IMR-90 (cell line): ENCODE measurements around the gene ALDH1A2. TPM values are rescaled to one million over a fixed set of nuclear protein-coding genes. Genes with fewer than 3 reads are reported as not detected.

Experiments
- ATAC-seq: fragments of 200-7000 bp; cut with Tn5 transposase; 2 replicates; pipeline ENCODE4 v1.9.1; 2020; ENCODE audit warnings: low read depth, mild to moderate bottlenecking, moderate library complexity
- BruUV-seq: library from RNA; stranded (reverse); fragments of 400-500 nt; replicated peaks from 2 replicates; lab custom pipeline; 2021; lab: Mats Ljungman, UMichigan
- CTCF ChIA-PET: fragments of 300-600 bp; formaldehyde crosslinking; extraction: SDS; loops from one replicate; lab custom pipeline; 2021; ENCODE audit warnings: antibody characterized with exemption; lab: Yijun Ruan, JAX
- POLR2A ChIA-PET: fragments of 300-600 bp; sonication (Branson Sonifier 250); formaldehyde crosslinking; loops from one replicate; lab custom pipeline; 2022; ENCODE audit warnings: antibody characterized with exemption; ENCODE audit not compliant: unreplicated experiment; lab: Charles Lee
- DNase-seq: peaks from one replicate; pipeline ENCODE4 v3.0.0; 2013
- H2AFZ ChIP-seq: replicated peaks from 2 replicates; pipeline ENCODE3; 2013; ENCODE audit warnings: low read length, mild to moderate bottlenecking; ENCODE audit not compliant: poor library complexity
- H2AK5ac ChIP-seq: 2 replicates; pipeline ENCODE4 v1.6.1; 2013; ENCODE audit warnings: low read depth, low read length, inconsistent platforms
- H2AK9ac ChIP-seq: replicated peaks from 2 replicates; pipeline ENCODE3; 2013; ENCODE audit warnings: mild to moderate bottlenecking, low read depth, low read length, moderate library complexity; ENCODE audit not compliant: poor library complexity
- H2BK120ac ChIP-seq: 2 replicates; pipeline ENCODE4 v1.6.1; 2013; ENCODE audit warnings: low read depth, low read length, inconsistent platforms
- H2BK15ac ChIP-seq: 3 replicates; pipeline ENCODE4 v1.6.1; 2013; ENCODE audit warnings: low read depth, low read length, inconsistent platforms
- H2BK20ac ChIP-seq: 2 replicates; pipeline ENCODE4 v1.6.1; 2013; ENCODE audit warnings: low read depth, mild to moderate bottlenecking, inconsistent platforms, low read length, moderate library complexity
- H2BK5ac ChIP-seq: 2 replicates; pipeline ENCODE4 v1.6.1; 2013; ENCODE audit warnings: mild to moderate bottlenecking, low read depth, low read length, inconsistent platforms; ENCODE audit not compliant: poor library complexity, severe bottlenecking
- H3K14ac ChIP-seq: replicated peaks from 2 replicates; pipeline ENCODE4 v1.6.1; 2013; ENCODE audit warnings: low read depth, low read length, inconsistent platforms
- H3K18ac ChIP-seq: 2 replicates; pipeline ENCODE4 v1.6.1; 2013; ENCODE audit warnings: low read depth, low read length, control low read depth
- H3K23ac ChIP-seq: 2 replicates; pipeline ENCODE4 v1.6.1; 2013; ENCODE audit warnings: low read depth, low read length, inconsistent platforms
- H3K27ac ChIP-seq: 2 replicates; pipeline ENCODE4 v1.5.1; 2013; ENCODE audit warnings: mild to moderate bottlenecking, control low read depth, low read length; ENCODE audit not compliant: insufficient read depth
- H3K27me3 ChIP-seq: 2 replicates; pipeline ENCODE4 v1.6.1; 2013; ENCODE audit warnings: low read length; ENCODE audit not compliant: control insufficient read depth, insufficient read depth
- H3K36me3 ChIP-seq: 2 replicates; pipeline ENCODE4 v1.6.1; 2013; ENCODE audit warnings: low read length, mixed read lengths; ENCODE audit not compliant: control insufficient read depth, insufficient read depth
- H3K4ac ChIP-seq: 2 replicates; pipeline ENCODE4 v1.6.1; 2013; ENCODE audit warnings: low read depth, low read length, inconsistent platforms
- H3K4me1 ChIP-seq: 2 replicates; pipeline ENCODE4 v1.6.1; 2013; ENCODE audit warnings: low read length, mixed read lengths; ENCODE audit not compliant: control insufficient read depth, insufficient read depth
- H3K4me2 ChIP-seq: 2 replicates; pipeline ENCODE4 v1.6.1; 2013; ENCODE audit warnings: low read depth, mild to moderate bottlenecking, control low read depth, low read length, moderate library complexity
- H3K4me3 ChIP-seq: 2 replicates; pipeline ENCODE4 v1.5.1; 2013; ENCODE audit warnings: low read depth, mild to moderate bottlenecking, control low read depth, low read length, moderate library complexity; ENCODE audit not compliant: insufficient read depth
- H3K56ac ChIP-seq: 2 replicates; pipeline ENCODE4 v1.6.1; 2013; ENCODE audit warnings: low read length, inconsistent platforms; ENCODE audit not compliant: insufficient read depth; ENCODE audit errors: extremely low read depth
- H3K79me1 ChIP-seq, 2 experiments: 2 replicates each; pipeline ENCODE4 v1.6.1; 2013; ENCODE audit warnings: low read length in 2 of 2, inconsistent platforms in 1 of 2, low read depth in 1 of 2
- H3K9ac ChIP-seq: 2 replicates; pipeline ENCODE4 v1.6.1; 2013; ENCODE audit warnings: low read depth, low read length, control low read depth
- H3K9me1 ChIP-seq: 2 replicates; pipeline ENCODE4 v1.6.1; 2013; ENCODE audit warnings: low read length, inconsistent platforms; ENCODE audit not compliant: insufficient read depth
- H3K9me3 ChIP-seq: 2 replicates; pipeline ENCODE4 v1.6.1; 2013; ENCODE audit warnings: low read length; ENCODE audit not compliant: control insufficient read depth, insufficient read depth
- H4K20me1 ChIP-seq: 2 replicates; pipeline ENCODE4 v1.6.1; 2013; ENCODE audit warnings: low read length, inconsistent platforms; ENCODE audit not compliant: insufficient read depth
- H4K5ac ChIP-seq: 2 replicates; pipeline ENCODE4 v1.6.1; 2013; ENCODE audit warnings: mild to moderate bottlenecking, low read depth, low read length, control low read depth
- H4K8ac ChIP-seq, 2 experiments: 2 replicates each; pipeline ENCODE4 v1.6.1; 2013; ENCODE audit warnings: low read depth in 2 of 2, low read length in 2 of 2, control low read depth in 1 of 2, inconsistent platforms in 1 of 2
- H4K91ac ChIP-seq: 2 replicates; pipeline ENCODE4 v1.6.1; 2013; ENCODE audit warnings: low read depth, low read length, inconsistent platforms; ENCODE audit not compliant: insufficient read depth
- CEBPB ChIP-seq: IDR thresholded peaks from 2 replicates; pipeline ENCODE4 v1.6.1; 2012; ENCODE audit warnings: low read depth, low read length, improper control_type of control experiment
- CHD1 ChIP-seq: IDR thresholded peaks from 2 replicates; pipeline ENCODE4 v1.6.1; 2012; ENCODE audit warnings: low read depth, low read length, improper control_type of control experiment
- CTCF ChIP-seq: conservative IDR thresholded peaks from 2 replicates; pipeline ENCODE4 v1.5.1; 2012; ENCODE audit warnings: mild to moderate bottlenecking, low read depth, low read length, improper control_type of control experiment
- POLR2A ChIP-seq: IDR thresholded peaks from 2 replicates; pipeline ENCODE4 v1.6.1; 2012; ENCODE audit warnings: mild to moderate bottlenecking, low read depth, low read length
- RAD21 ChIP-seq: IDR thresholded peaks from 2 replicates; pipeline ENCODE4 v1.6.1; 2012; ENCODE audit warnings: low read length, improper control_type of control experiment
- SMC3 ChIP-seq: fragments of 150-350 bp; IDR thresholded peaks from 2 replicates; pipeline ENCODE4 v1.6.1; 2016; ENCODE audit warnings: low read depth, mild to moderate bottlenecking, antibody characterized with exemption, low read length, moderate library complexity
- WGBS, 2 experiments: methylation state at CpG; one replicate each; pipeline versions ENCODE4 v1.1.5 to v1.1.7; 2013; ENCODE audit warnings: missing lambda C conversion rate in 2 of 2; ENCODE audit not compliant: insufficient read length in 1 of 2; ENCODE audit errors: extremely low coverage in 2 of 2; 5-methylcytosine and 5-hydroxymethylcytosine counted together
- dilution Hi-C: fragments of 300-500 bp; cut with HindIII; formaldehyde crosslinking; loops from one replicate; pipeline ENCODE4 v1.14.3; 2018; ENCODE audit warnings: low sequenced_read_pairs; ENCODE audit not compliant: unreplicated experiment
- in situ Hi-C: fragments of 300-500 bp; cut with MboI; formaldehyde crosslinking; loops from 3 replicates; pipeline ENCODE4 v1.14.3; 2019; ENCODE audit warnings: low sequenced_read_pairs, inconsistent platforms, mixed read lengths
- intact Hi-C: fragments of 100-400 bp; cut with micrococcal nuclease; formaldehyde crosslinking; loops from 2 replicates; pipeline ENCODE4 v1.10.0; 2022
- polyA plus RNA-seq, 3 experiments: library from polyadenylated mRNA; depleted of rRNA; stranded (reverse); fragments of >200 nt; gene quantifications; 2 replicates each; pipeline ENCODE4 v1.2.3, GENCODE V29; 2012; ENCODE audit warnings: low replicate concordance in 1 of 3
- total RNA-seq: library from RNA; depleted of rRNA; stranded (reverse); fragments of >200 nt; gene quantifications from 2 replicates; pipeline ENCODE4 v1.2.3, GENCODE V29; 2012

ALDH1A2 gene
- total and polyA plus RNA-seq, 2 of the 4 experiments (the other 2 are of a cell fraction): not detected

GRCh38 chr15:58070801-58071418, 5.4 kb upstream of the ALDH1A2 start:
- no peak overlapping the region for H2BK15ac ChIP-seq
- H2BK20ac ChIP-seq: no peak overlapping the region
- H3K27ac ChIP-seq: no peak overlapping the region
- BruUV-seq: no TSS peak
- no peaks in the 10 kb centered on the region for H3K9me1 ChIP-seq
- no peak overlapping the region for H4K8ac ChIP-seq
- no peak overlapping the region for H2BK120ac ChIP-seq
- peaks cover 29% of the 10 kb centered on the region for H3K27me3 ChIP-seq
- POLR2A ChIA-PET: no interaction called here
- DNase-seq (peak; percentile 43), ATAC-seq (peak; percentile 57)
- H3K9ac ChIP-seq: no peak overlapping the region
- CTCF ChIA-PET: interaction anchor here (0.5 to 1.6 kb wide), 22 partner anchors 9 to 604 kb away, joined by 3 to 11 read pairs (median 4); no protein-coding TSS in a partner anchor
- H2AK9ac ChIP-seq: no peak overlapping the region
- no peak overlapping the region for H4K5ac ChIP-seq
- H3K4me3 ChIP-seq: no peak overlapping the region
- H3K56ac ChIP-seq: no peak overlapping the region
- no peaks in the 10 kb centered on the region for H3K36me3 ChIP-seq
- in situ Hi-C loops: no loop called here
- WGBS, 2 experiments: no CpG with 5 or more reads among the region's 7 CpGs
- no peaks in the 10 kb centered on the region for H4K20me1 ChIP-seq
- no peak overlapping the region for H2AK5ac ChIP-seq
- H3K23ac ChIP-seq: no peak overlapping the region
- no peak overlapping the region for H3K18ac ChIP-seq
- H3K14ac ChIP-seq: no peak overlapping the region
- 0 out of 2 replicates have a peak, but pooled peaks cover 1% of the 10 kb centered on the region for H3K4me1 ChIP-seq
- H3K4ac ChIP-seq: no peak overlapping the region
- TF ChIP-seq POLR2A (no peak), RAD21 (peak; percentile 65), CTCF (peak; percentile 77), CHD1 (no peak), SMC3 (peak; percentile 36), CEBPB (no peak)
- H3K79me1 ChIP-seq: no peaks in the 10 kb centered on the region
- H3K4me2 ChIP-seq: no peak overlapping the region
- H3K9me3 ChIP-seq: no peaks in the 10 kb centered on the region
- no peak overlapping the region for H2BK5ac ChIP-seq
- intact Hi-C loops: loop anchor here (2.0 to 10.0 kb wide), 3 partner anchors 206 to 506 kb away; no protein-coding TSS in a partner anchor
- dilution Hi-C loops: no loop called here
- H2AFZ ChIP-seq: no peak overlapping the region
- H4K91ac ChIP-seq: no peak overlapping the region
